A673 (cell line): ENCODE results near the gene SLC26A1. TPM values are rescaled to one million over a fixed set of nuclear protein-coding genes. Genes with fewer than 3 reads are reported as not detected.

ENCODE experiments used
- BruUV-seq: library from RNA; stranded (reverse); fragments of 400-500 nt; replicated peaks from 2 replicates; lab custom pipeline; 2021; lab: Mats Ljungman, UMichigan
- CTCF ChIA-PET: fragments of 300-600 bp; sonication (Branson Sonifier 250); formaldehyde crosslinking; loops from one replicate; lab custom pipeline; 2022; ENCODE audit warnings: antibody characterized with exemption; lab: Charles Lee
- POLR2A ChIA-PET: fragments of 300-600 bp; sonication (Branson Sonifier 250); formaldehyde crosslinking; loops from one replicate; lab custom pipeline; 2022; ENCODE audit warnings: antibody characterized with exemption; ENCODE audit not compliant: low non-redundant PET; lab: Charles Lee
- DNase-seq: peaks from one replicate; pipeline ENCODE4 v3.0.0-alpha.2; 2015; ENCODE audit warnings: low spot score
- H3K27ac ChIP-seq: fragments of 200-600 bp; sonication (generic); 2 replicates; pipeline ENCODE4 v1.5.1; 2016; ENCODE audit warnings: mixed run types, low read depth, mild to moderate bottlenecking, mixed read lengths, antibody characterized with exemption, low read length; ENCODE audit not compliant: poor library complexity, severe bottlenecking
- H3K27me3 ChIP-seq: fragments of 200-600 bp; sonication (generic); replicated peaks from 2 replicates; pipeline ENCODE4 v1.6.1; 2017; ENCODE audit warnings: mixed run types, low read depth, mild to moderate bottlenecking, mixed read lengths, antibody characterized with exemption, low read length; ENCODE audit not compliant: insufficient read depth, poor library complexity
- H3K36me3 ChIP-seq: fragments of 200-600 bp; sonication (generic); 2 replicates; pipeline ENCODE4 v1.6.1; 2016; ENCODE audit warnings: mixed run types, mild to moderate bottlenecking, mixed read lengths, antibody characterized with exemption, low read length; ENCODE audit not compliant: insufficient read depth, poor library complexity, severe bottlenecking
- H3K4me1 ChIP-seq: fragments of 200-600 bp; sonication (generic); 2 replicates; pipeline ENCODE4 v1.6.1; 2017; ENCODE audit warnings: mixed run types, mild to moderate bottlenecking, mixed read lengths, antibody characterized with exemption, low read length; ENCODE audit not compliant: insufficient read depth, poor library complexity, severe bottlenecking
- H3K4me3 ChIP-seq: fragments of 200-600 bp; sonication (generic); 2 replicates; pipeline ENCODE4 v1.5.1; 2016; ENCODE audit warnings: low read depth, mixed run types, mild to moderate bottlenecking, mixed read lengths, low read length; ENCODE audit not compliant: poor library complexity, severe bottlenecking
- H3K9me3 ChIP-seq: fragments of 200-600 bp; sonication (generic); 2 replicates; pipeline ENCODE4 v1.6.1; 2016; ENCODE audit warnings: mixed run types, low read depth, mild to moderate bottlenecking, mixed read lengths, antibody characterized with exemption, low read length; ENCODE audit not compliant: poor library complexity, severe bottlenecking
- EZH2 ChIP-seq: fragments of 200-600 bp; sonication (generic); IDR thresholded peaks from 2 replicates; pipeline ENCODE4 v1.6.1; 2017; ENCODE audit warnings: borderline replicate concordance, low read depth, mild to moderate bottlenecking, mixed read lengths, antibody characterized with exemption, low read length; ENCODE audit not compliant: poor library complexity, severe bottlenecking
- intact Hi-C: fragments of 100-400 bp; cut with micrococcal nuclease; formaldehyde crosslinking; loops from one replicate; pipeline ENCODE4 v1.10.0; 2022; ENCODE audit not compliant: unreplicated experiment
- total RNA-seq: library from RNA; stranded (reverse); gene quantifications from 2 replicates; pipeline ENCODE4 v1.2.3, GENCODE V29; 2021
- TF ChIP-seq, protein P1 (sequence below): fragments of 300-800, 200-600 bp; sonication (generic); conservative IDR thresholded peaks from 2 replicates; pipeline ENCODE4 v1.5.1; 2017; ENCODE audit warnings: low read depth, mild to moderate bottlenecking, antibody characterized with exemption, low read length, moderate library complexity, mixed read lengths

SLC26A1 gene
- total RNA-seq, 1 experiment from 2014 or later = 0.30 TPM

- ChIA-PET CTCF (no interaction called here), POLR2A (no interaction called here)
- no peak for TF ChIP-seq EZH2
- TF ChIP-seq, protein P1, sequence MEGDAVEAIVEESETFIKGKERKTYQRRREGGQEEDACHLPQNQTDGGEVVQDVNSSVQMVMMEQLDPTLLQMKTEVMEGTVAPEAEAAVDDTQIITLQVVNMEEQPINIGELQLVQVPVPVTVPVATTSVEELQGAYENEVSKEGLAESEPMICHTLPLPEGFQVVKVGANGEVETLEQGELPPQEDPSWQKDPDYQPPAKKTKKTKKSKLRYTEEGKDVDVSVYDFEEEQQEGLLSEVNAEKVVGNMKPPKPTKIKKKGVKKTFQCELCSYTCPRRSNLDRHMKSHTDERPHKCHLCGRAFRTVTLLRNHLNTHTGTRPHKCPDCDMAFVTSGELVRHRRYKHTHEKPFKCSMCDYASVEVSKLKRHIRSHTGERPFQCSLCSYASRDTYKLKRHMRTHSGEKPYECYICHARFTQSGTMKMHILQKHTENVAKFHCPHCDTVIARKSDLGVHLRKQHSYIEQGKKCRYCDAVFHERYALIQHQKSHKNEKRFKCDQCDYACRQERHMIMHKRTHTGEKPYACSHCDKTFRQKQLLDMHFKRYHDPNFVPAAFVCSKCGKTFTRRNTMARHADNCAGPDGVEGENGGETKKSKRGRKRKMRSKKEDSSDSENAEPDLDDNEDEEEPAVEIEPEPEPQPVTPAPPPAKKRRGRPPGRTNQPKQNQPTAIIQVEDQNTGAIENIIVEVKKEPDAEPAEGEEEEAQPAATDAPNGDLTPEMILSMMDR = no peak
Observed at GRCh38 chr4:948101-948935, 44.9 kb downstream of the SLC26A1 start.

GRCh38 chr4:947491-947971 lies 45.7 kb downstream of the SLC26A1 start:
- Histone ChIP-seq H3K4me1 (no peaks in the 10 kb centered on the region), H3K27me3 (peaks cover 2% of the 10 kb centered on the region), H3K36me3 (no peaks in the 10 kb centered on the region), H3K9me3 (no peaks in the 10 kb centered on the region), H3K27ac (no peak overlapping the region), H3K4me3 (no peak overlapping the region)
- intact Hi-C loops = no loop called here
- no peak for DNase-seq
- ChIA-PET POLR2A (no interaction called here), CTCF (no interaction called here)
- TF ChIP-seq EZH2 = no peak
- TF ChIP-seq, protein P1 = no peak
- BruUV-seq = no TSS peak

More at GRCh38 chr4:948101-948935, 44.9 kb downstream of the SLC26A1 start:
- no peaks in the 10 kb centered on the region for H3K9me3 ChIP-seq
- H3K4me3 ChIP-seq = no peak overlapping the region
- H3K4me1 ChIP-seq = no peaks in the 10 kb centered on the region
- H3K36me3 ChIP-seq = no peaks in the 10 kb centered on the region
- intact Hi-C loops = no loop called here
- no TSS peak for BruUV-seq
- H3K27me3 ChIP-seq = peaks cover 2% of the 10 kb centered on the region
- H3K27ac ChIP-seq = no peak overlapping the region
- no peak for DNase-seq

DNA sequence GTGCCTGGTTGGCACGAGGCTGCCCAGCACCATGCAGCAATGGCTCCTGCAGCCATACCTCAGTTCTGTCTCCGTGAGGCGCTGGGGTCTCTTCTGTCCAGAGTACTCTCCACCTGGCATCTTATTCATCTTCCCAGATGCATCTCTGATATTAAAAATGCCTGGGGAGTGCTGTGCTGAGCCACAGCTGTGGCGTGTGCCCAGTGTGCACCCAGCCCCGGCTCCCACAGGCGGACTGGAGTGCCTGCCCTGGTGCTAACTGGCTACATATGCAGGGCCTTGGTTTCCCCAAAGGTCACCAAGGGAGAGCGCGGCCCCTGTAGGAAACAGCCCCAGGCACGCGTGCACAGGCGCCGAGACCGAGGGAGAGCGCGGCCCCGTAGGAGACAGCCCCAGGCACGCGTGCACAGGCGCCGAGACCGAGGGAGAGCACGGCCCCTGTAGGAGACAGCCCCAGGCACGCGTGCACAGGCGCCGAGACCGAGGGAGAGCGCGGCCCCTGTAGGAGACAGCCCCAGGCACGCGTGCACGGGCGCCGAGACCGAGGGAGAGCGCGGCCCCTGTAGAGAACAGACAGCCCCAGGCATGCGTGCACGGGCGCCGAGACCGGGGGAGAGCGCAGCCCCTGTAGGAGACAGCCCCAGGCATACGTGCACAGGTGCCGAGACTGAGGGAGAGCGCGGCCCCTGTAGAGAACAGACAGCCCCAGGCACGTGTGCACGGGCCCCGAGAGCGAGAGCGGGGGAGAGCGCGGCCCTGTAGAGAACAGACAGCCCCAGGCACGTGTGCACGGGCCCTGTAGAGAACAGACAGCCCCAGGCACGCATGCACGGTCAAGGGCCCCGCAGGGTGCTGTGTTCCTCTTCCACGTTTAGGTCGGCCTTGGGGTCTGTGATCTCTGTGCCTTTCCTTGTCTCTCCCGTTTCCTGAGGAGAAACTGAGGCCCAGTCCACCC lies 46.4 kb downstream of the SLC26A1 start:
- peaks cover 2% of the 10 kb centered on the region for H3K27me3 ChIP-seq
- no peaks in the 10 kb centered on the region for H3K36me3 ChIP-seq
- no peaks in the 10 kb centered on the region for H3K4me1 ChIP-seq
- H3K4me3 ChIP-seq = no peak overlapping the region
- H3K27ac ChIP-seq = no peak overlapping the region
- POLR2A ChIA-PET = no interaction called here
- no peak for TF ChIP-seq EZH2
- TF ChIP-seq, protein P1 = no peak
- CTCF ChIA-PET = no interaction called here
- no peaks in the 10 kb centered on the region for H3K9me3 ChIP-seq
- no TSS peak for BruUV-seq
- intact Hi-C loops = no loop called here
- DNase-seq = no peak
